Measurements from ENCODE around the gene REPIN1.

REPIN1 gene

GRCh38 chr7:150397346-150398107, 28.9 kb downstream of the REPIN1 start:
- Histone ChIP-seq H3K9ac (ENCODE audit: low read depth, low read length) (no peak overlapping the region), H3K27me3 (ENCODE audit: control insufficient read depth, insufficient read depth, low read length) (no peaks in the 10 kb centered on the region), H3K4me1 (ENCODE audit: control insufficient read depth, insufficient read depth, low read length) (peaks cover 55% of the 10 kb centered on the region), H3K36me3 (ENCODE audit: control insufficient read depth, insufficient read depth, low read length) (peaks cover 29% of the 10 kb centered on the region), H3K27ac (ENCODE audit: low read depth, low read length) (no peak overlapping the region), H3K9me3 (ENCODE audit: control insufficient read depth, insufficient read depth, low read length) (no peaks in the 10 kb centered on the region), H3K4me3 (ENCODE audit: low read depth, low read length) (no peak overlapping the region)

- Histone ChIP-seq H3K4me3 (ENCODE audit: low read depth, low read length) (no peak overlapping the region), H3K36me3 (ENCODE audit: control insufficient read depth, insufficient read depth, low read length) (peaks cover 29% of the 10 kb centered on the region), H3K4me1 (ENCODE audit: control insufficient read depth, insufficient read depth, low read length) (peaks cover 56% of the 10 kb centered on the region), H3K27ac (ENCODE audit: low read depth, low read length) (no peak overlapping the region), H3K9ac (ENCODE audit: low read depth, low read length) (no peak overlapping the region), H3K9me3 (ENCODE audit: control insufficient read depth, insufficient read depth, low read length) (no peaks in the 10 kb centered on the region), H3K27me3 (ENCODE audit: control insufficient read depth, insufficient read depth, low read length) (no peaks in the 10 kb centered on the region)
Measured at GRCh38 chr7:150398108-150398964, 29.7 kb downstream of the REPIN1 start.

- Histone ChIP-seq H3K4me1 (ENCODE audit: control insufficient read depth, insufficient read depth, low read length) (peaks cover 58% of the 10 kb centered on the region), H3K27me3 (ENCODE audit: control insufficient read depth, insufficient read depth, low read length) (no peaks in the 10 kb centered on the region), H3K36me3 (ENCODE audit: control insufficient read depth, insufficient read depth, low read length) (peaks cover 29% of the 10 kb centered on the region), H3K9ac (ENCODE audit: low read depth, low read length) (no peak overlapping the region), H3K9me3 (ENCODE audit: control insufficient read depth, insufficient read depth, low read length) (no peaks in the 10 kb centered on the region), H3K27ac (ENCODE audit: low read depth, low read length) (no peak overlapping the region), H3K4me3 (ENCODE audit: low read depth, low read length) (no peak overlapping the region)
Measured at GRCh38 chr7:150398965-150399320, 30.3 kb downstream of the REPIN1 start.

GRCh38 chr7:150399421-150400007, 30.9 kb downstream of the REPIN1 start:
- peaks cover 29% of the 10 kb centered on the region for H3K36me3 ChIP-seq (ENCODE audit: control insufficient read depth, insufficient read depth, low read length)
- peaks cover 59% of the 10 kb centered on the region for H3K4me1 ChIP-seq (ENCODE audit: control insufficient read depth, insufficient read depth, low read length)
- H3K27ac ChIP-seq (ENCODE audit: low read depth, low read length), result peak overlapping the region; percentile 95
- no peaks in the 10 kb centered on the region for H3K9me3 ChIP-seq (ENCODE audit: control insufficient read depth, insufficient read depth, low read length)
- H3K4me3 ChIP-seq (ENCODE audit: low read depth, low read length), result no peak overlapping the region
- H3K27me3 ChIP-seq (ENCODE audit: control insufficient read depth, insufficient read depth, low read length), result no peaks in the 10 kb centered on the region
- no peak overlapping the region for H3K9ac ChIP-seq (ENCODE audit: low read depth, low read length)

- Histone ChIP-seq H3K4me3 (ENCODE audit: low read depth, low read length) (no peak overlapping the region), H3K27ac (ENCODE audit: low read depth, low read length) (peak overlapping the region; percentile 95), H3K9ac (ENCODE audit: low read depth, low read length) (peak overlapping the region; percentile 3), H3K9me3 (ENCODE audit: control insufficient read depth, insufficient read depth, low read length) (no peaks in the 10 kb centered on the region), H3K27me3 (ENCODE audit: control insufficient read depth, insufficient read depth, low read length) (no peaks in the 10 kb centered on the region), H3K4me1 (ENCODE audit: control insufficient read depth, insufficient read depth, low read length) (peaks cover 57% of the 10 kb centered on the region), H3K36me3 (ENCODE audit: control insufficient read depth, insufficient read depth, low read length) (peaks cover 29% of the 10 kb centered on the region)
Measured at GRCh38 chr7:150400008-150400787, 31.6 kb downstream of the REPIN1 start.

GRCh38 chr7:150400788-150401423, 32.3 kb downstream of the REPIN1 start:
- peaks cover 53% of the 10 kb centered on the region for H3K4me1 ChIP-seq (ENCODE audit: control insufficient read depth, insufficient read depth, low read length)
- no peak overlapping the region for H3K4me3 ChIP-seq (ENCODE audit: low read depth, low read length)
- no peaks in the 10 kb centered on the region for H3K27me3 ChIP-seq (ENCODE audit: control insufficient read depth, insufficient read depth, low read length)
- no peaks in the 10 kb centered on the region for H3K9me3 ChIP-seq (ENCODE audit: control insufficient read depth, insufficient read depth, low read length)
- peaks cover 22% of the 10 kb centered on the region for H3K36me3 ChIP-seq (ENCODE audit: control insufficient read depth, insufficient read depth, low read length)
- H3K9ac ChIP-seq (ENCODE audit: low read depth, low read length), result peak overlapping the region; percentile 3
- H3K27ac ChIP-seq (ENCODE audit: low read depth, low read length), result peak overlapping the region; percentile 95

- Histone ChIP-seq H3K36me3 (ENCODE audit: control insufficient read depth, insufficient read depth, low read length) (peaks cover 17% of the 10 kb centered on the region), H3K9me3 (ENCODE audit: control insufficient read depth, insufficient read depth, low read length) (no peaks in the 10 kb centered on the region), H3K27ac (ENCODE audit: low read depth, low read length) (peak overlapping the region; percentile 95), H3K27me3 (ENCODE audit: control insufficient read depth, insufficient read depth, low read length) (no peaks in the 10 kb centered on the region), H3K9ac (ENCODE audit: low read depth, low read length) (peak overlapping the region; percentile 3), H3K4me1 (ENCODE audit: control insufficient read depth, insufficient read depth, low read length) (peaks cover 56% of the 10 kb centered on the region), H3K4me3 (ENCODE audit: low read depth, low read length) (no peak overlapping the region)
Measured at GRCh38 chr7:150401424-150401790, 32.8 kb downstream of the REPIN1 start.

- peak overlapping the region; percentile 95 for H3K27ac ChIP-seq (ENCODE audit: low read depth, low read length)
- peak overlapping the region; percentile 82 for H3K9ac ChIP-seq (ENCODE audit: low read depth, low read length)
- peaks cover 62% of the 10 kb centered on the region for H3K4me1 ChIP-seq (ENCODE audit: control insufficient read depth, insufficient read depth, low read length)
- no peaks in the 10 kb centered on the region for H3K9me3 ChIP-seq (ENCODE audit: control insufficient read depth, insufficient read depth, low read length)
- peak overlapping the region; percentile 6; the same call in 1 of the 2 replicates for H3K4me3 ChIP-seq (ENCODE audit: low read depth, low read length)
- no peaks in the 10 kb centered on the region for H3K27me3 ChIP-seq (ENCODE audit: control insufficient read depth, insufficient read depth, low read length)
- H3K36me3 ChIP-seq (ENCODE audit: control insufficient read depth, insufficient read depth, low read length), result peaks cover 12% of the 10 kb centered on the region; the same call in 1 of the 2 replicates
Measured at GRCh38 chr7:150401861-150402631, 33.4 kb downstream of the REPIN1 start.

GRCh38 chr7:150402671-150403321, 34.2 kb downstream of the REPIN1 start:
- peak overlapping the region; percentile 82 for H3K9ac ChIP-seq (ENCODE audit: low read depth, low read length)
- peaks cover 12% of the 10 kb centered on the region; the same call in 1 of the 2 replicates for H3K36me3 ChIP-seq (ENCODE audit: control insufficient read depth, insufficient read depth, low read length)
- no peaks in the 10 kb centered on the region for H3K27me3 ChIP-seq (ENCODE audit: control insufficient read depth, insufficient read depth, low read length)
- peaks cover 65% of the 10 kb centered on the region for H3K4me1 ChIP-seq (ENCODE audit: control insufficient read depth, insufficient read depth, low read length)
- peak overlapping the region; percentile 6; the same call in 1 of the 2 replicates for H3K4me3 ChIP-seq (ENCODE audit: low read depth, low read length)
- H3K9me3 ChIP-seq (ENCODE audit: control insufficient read depth, insufficient read depth, low read length), result no peaks in the 10 kb centered on the region
- peak overlapping the region; percentile 95 for H3K27ac ChIP-seq (ENCODE audit: low read depth, low read length)
